NB4 (cell line): Measurements from ENCODE around the gene MYD88.

ENCODE experiments used
- MYC ChIP-seq: IDR thresholded peaks from 2 replicates; pipeline ENCODE4 v1.6.1; 2011; ENCODE audit warnings: low read depth, low read length
- POLR2A ChIP-seq: IDR thresholded peaks from 2 replicates; pipeline ENCODE4 v1.6.1; 2011; ENCODE audit warnings: mild to moderate bottlenecking; ENCODE audit not compliant: insufficient read length; ENCODE audit errors: extremely low read depth
- TF ChIP-seq, protein P1 (sequence below): IDR thresholded peaks from one replicate; pipeline ENCODE4 v1.5.1; 2012; ENCODE audit warnings: low read depth, low read length
- TF ChIP-seq, protein P2 (sequence below): IDR thresholded peaks from 2 replicates; pipeline ENCODE4 v1.6.1; 2011; ENCODE audit warnings: low read depth, low read length

DNA sequence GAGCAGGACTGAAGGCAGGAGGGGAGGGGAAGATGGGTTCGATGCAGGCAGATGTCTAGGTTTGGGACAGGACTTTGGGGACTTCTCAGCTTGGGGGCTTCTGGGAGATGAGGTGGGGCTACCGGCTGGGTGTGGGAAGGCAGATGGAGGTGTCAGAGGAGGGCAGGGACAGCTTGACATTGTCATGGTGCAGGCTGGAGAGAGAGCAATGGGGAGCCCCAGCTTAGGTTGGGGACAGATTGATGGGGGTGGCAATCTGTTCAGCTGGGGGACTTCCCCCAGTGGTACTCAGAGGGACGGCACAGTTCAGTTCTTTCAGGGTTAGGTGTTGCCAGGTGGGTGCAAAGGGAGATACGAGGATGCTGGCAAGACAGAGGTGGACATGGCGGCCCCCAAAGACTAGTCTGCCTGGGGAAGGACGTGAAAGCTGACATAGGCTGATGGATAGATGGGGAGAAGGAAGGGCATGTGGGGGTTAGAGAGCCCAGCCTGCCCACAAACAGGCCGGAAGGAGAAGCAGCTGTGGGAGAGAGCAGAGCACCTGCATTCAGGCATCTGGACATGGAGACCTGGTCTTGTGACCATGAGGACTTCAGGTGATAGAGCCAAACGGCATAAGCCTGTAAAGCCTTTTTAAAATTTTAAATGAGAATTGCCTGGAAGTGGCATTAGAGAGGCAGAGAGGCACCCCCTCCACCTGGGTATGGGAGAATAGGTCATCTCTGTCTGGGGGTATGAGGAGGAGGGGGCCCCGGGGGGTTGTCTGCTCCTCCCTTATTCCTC lies 22.6 kb upstream of the MYD88 start:
- TF ChIP-seq, protein P1, sequence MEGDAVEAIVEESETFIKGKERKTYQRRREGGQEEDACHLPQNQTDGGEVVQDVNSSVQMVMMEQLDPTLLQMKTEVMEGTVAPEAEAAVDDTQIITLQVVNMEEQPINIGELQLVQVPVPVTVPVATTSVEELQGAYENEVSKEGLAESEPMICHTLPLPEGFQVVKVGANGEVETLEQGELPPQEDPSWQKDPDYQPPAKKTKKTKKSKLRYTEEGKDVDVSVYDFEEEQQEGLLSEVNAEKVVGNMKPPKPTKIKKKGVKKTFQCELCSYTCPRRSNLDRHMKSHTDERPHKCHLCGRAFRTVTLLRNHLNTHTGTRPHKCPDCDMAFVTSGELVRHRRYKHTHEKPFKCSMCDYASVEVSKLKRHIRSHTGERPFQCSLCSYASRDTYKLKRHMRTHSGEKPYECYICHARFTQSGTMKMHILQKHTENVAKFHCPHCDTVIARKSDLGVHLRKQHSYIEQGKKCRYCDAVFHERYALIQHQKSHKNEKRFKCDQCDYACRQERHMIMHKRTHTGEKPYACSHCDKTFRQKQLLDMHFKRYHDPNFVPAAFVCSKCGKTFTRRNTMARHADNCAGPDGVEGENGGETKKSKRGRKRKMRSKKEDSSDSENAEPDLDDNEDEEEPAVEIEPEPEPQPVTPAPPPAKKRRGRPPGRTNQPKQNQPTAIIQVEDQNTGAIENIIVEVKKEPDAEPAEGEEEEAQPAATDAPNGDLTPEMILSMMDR, result no peak
- no peak for TF ChIP-seq POLR2A
- TF ChIP-seq, protein P2, sequence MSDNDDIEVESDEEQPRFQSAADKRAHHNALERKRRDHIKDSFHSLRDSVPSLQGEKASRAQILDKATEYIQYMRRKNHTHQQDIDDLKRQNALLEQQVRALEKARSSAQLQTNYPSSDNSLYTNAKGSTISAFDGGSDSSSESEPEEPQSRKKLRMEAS, result no peak
- no peak for TF ChIP-seq MYC
